HPDE6-E6E7 (cell line): ENCODE results near the gene EDN2.

ENCODE experiments used
- DNase-seq: peaks from one replicate; pipeline ENCODE4 v3.0.0; 2011; ENCODE audit warnings: missing footprints; ENCODE audit errors: extremely low spot score

EDN2 gene

DNA sequence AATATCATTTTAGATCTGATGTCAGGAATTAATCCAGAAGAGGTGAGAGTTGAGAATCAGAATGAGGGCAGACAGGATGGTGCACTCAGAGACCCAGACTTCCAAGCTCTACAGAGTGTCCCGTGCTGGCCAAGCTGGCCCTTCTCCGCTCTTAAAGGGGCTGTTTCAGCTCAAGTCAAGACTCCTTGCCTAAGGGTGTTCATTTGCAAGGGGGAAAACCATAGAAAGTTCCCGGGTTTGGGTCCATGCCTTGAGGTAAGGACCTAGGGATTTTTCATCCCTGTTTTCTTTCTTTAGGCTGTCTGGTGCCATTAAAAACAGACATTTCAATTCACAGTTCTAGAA, 47.5 kb downstream of the EDN2 start:
- DNase-seq = no peak

DNA sequence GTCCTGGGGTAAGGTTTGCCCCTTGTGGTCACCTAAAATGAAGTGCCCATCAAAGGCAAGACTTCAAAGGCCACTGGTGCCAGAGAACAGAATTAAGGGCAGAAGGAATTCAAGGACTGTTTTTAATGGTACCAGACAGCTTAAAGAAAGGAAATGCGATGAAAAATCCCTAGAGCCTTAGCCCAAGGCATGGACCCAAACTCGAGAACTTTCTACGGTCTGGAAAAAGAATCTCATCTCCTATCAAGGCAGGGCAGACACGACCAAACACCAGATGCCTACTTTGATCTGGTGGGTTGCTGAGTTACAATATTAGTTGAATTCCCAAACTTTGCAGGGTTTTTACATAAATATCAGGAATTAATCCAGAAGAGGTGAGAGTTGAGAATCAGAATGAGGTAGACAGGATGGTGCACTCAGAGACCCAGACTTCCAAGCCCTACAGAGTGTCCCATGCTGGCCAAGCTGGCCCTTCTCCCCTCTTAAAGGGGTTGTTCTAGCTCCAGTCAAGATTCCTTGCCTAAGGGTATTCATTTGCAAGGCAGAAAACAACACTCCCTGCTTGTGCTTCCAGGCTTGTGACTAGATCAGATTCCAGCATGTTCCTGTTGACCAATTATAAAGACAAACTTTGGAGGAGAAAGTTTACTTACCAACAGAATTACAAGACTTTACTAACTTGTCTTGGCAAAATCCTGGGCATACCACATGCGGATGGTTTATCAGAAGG, 48.0 kb downstream of the EDN2 start:
- no peak for DNase-seq

DNA sequence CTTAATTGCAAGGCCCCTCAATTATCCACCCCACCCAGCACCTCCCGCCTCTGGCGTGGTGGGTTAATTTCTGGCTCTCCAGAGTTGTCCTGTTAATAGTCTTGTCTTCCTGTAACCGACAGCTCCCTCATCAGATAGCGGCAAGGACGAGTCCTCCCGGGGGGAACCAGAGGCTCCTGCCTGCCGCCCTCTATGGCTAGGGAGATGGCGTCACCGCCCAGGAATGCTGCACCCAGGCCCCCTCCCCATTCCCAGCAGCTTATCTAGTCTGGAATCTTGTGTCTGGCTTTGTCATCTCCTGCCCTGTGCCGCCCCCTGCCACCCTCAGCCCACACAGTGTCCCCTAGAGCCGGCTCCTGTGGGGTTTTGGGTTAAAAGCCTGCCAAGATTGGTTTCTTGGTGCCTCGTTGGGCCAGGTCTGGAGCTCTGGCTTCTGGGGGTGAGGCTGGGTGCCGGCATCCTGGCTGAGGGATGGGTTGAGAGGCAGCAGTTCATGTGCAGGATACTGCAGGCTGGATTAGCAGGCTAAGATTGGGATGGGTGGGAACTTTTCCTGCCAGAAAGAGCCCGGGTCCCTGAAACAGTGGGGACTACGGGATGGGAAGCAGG, 48.8 kb downstream of the EDN2 start:
- no peak for DNase-seq

DNA sequence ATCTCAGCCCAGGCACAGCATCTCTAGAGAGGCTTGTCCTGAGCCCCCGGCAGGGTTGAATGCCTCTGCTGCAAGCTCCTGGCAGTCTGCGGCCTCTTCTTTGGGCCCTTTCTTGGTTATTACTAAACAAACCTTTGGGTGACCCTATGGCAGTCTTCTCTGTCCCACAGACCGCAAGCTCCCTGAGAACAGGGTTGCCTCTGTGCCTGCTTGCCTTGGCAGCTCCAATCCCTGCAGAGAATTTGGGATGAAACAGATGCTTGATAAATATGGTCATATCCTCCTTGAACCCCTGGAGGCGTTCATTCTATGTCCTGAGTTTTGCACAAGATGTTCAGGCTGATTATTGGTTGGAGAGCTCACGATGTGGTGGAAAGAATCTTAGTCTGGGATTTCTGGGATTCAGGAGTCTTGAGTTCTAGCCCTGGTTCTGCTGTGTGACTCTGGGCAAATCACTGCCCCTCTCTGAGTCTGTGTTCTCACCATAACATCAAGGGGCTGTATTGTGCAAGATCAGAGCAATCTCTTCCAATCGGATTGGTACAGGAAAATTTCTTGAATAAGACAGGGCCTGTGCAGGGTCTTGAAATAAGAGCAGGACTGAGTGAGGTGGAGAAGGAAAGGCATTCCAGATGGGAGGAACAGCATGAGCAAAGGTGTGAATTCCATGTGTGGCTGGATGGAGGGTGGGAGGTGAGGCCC, 49.6 kb downstream of the EDN2 start:
- DNase-seq = no peak

DNA sequence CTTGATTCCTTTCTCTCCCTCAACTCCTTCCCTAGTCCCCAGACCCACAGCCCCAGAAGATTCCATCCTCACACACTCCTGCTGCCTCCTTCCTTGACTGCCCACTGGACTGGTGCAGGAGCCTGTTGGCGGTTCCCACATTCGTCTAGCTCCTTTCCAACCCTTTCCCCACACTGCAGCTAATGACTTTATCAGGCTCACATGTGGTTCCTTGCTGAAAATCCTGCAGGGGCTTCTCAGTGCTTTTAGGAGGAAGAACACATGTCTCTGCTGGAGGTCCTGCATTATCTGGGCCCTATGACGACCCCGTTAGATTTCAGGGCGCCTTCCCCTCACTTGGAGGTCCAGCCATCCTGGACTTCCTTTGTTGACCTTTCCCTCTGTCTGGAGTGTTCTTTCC, 50.2 kb downstream of the EDN2 start:
- no peak for DNase-seq

DNA sequence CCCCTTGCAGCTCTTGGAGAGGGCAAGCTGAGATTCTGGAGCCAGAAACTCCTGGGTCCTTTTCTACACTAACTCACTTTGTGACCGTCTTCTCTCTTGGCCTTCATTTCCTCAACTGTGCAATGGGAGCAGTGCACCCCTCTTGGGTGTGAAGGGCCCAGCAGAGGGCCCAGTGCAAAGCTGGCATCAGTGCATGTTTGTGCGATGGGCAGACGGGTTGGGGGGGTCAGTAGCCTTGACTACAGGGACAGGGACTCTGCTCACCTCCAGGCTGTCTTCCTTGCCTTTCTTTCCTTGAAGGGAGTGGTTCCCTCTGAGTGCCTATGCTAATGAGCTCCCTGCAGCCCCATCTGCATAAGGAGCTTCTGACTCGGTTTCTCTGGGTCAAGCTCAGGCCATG, 51.0 kb downstream of the EDN2 start:
- no peak for DNase-seq

DNA sequence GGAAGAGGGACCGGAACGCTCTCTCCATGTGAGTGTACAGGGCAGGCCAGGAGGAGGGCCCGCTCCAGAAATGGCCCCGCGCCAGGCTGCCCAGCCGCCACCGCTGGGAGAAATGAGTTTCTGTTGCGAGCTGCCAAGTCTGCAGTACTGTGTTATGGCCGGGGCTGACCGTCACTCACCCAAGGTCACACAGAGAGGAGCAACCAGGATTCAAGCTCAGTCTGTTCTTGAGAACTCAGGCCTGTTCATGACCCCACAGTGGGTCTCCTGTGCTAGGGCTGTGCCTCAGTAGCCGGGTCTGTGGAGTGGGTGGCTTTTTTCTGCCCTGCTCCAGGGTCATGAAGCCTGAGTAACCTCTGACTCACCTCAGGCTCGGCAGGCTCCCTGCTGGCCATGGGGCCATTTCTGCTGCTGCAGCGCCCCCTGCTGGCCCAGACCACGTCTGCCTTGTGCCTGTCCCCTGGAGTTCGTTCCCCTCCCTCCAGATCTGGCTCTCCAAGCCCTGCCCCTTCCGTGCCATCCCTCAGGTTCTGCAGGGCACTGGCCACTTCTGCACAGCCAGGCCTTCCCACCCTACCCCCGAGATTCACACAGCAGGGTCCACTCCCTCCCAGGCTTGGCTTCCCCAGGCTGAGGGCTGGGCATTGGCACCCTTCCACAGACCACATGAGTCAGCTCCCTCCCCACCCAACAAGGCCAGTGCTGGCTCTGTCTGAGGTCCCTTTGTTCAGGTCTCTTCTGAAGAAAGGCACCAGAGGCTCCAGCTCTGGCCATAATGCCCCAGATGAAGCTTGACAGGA, 51.8 kb downstream of the EDN2 start:
- DNase-seq = peak; percentile 91

DNA sequence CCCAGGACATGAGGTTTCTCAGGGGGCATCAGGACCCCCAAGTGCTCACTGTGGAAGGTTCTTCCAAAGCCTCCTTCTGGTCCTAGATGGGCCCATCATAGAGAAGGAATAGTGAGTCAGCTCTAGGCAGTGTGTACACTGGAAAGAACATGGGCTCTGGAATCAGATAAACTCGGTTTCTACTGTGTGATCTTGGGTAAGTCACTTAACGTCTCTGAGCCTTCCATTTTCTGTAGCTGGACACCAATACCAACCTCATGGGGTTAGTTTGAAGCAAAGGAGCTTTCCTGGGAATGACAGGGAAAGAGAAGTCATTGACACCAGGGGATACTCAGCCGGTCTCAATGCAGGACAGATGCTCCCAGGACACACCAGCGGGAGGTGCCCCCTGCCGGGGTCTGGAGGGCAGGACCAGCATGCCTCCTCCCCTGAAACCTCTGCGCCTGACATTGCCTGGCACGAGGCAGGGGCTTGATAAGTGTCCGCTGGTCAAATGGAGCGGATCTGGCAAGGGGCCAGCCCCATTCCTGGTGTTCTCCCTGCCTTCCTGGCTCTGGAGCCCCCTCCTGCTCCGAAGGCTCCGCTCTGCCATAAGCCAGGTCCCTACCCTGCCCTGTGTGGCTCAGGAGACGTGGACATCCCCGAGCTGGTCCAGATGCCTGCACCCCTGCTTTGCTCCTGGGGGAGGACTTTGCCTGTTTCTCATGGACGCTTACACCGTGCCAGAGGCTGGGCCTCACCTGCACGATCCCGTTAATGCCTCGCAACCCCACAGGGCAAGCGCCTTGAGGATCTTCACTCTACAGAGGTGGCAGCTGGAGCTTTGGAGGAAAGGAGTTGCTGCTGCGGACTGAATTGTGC, 52.8 kb downstream of the EDN2 start:
- no peak for DNase-seq

DNA sequence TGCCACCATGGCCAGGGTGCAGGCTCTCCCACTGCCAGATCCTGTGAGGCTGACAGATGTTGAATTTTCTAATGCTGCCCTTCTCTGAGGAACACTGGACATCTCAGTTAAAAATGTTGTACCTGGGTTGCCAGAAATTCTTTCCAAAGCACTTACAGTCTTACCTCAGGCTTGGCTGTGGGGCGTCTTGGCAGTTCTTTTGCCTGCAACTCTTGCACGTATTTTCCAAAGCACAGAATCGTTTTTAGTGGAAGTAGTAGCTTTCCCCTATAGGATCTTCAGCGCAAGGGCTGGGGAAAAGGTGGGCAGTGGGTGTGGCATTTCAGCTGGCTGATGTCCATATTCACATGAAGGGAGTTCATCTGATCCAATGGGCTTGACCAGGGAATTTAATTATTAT, 53.9 kb downstream of the EDN2 start:
- DNase-seq = no peak

DNA sequence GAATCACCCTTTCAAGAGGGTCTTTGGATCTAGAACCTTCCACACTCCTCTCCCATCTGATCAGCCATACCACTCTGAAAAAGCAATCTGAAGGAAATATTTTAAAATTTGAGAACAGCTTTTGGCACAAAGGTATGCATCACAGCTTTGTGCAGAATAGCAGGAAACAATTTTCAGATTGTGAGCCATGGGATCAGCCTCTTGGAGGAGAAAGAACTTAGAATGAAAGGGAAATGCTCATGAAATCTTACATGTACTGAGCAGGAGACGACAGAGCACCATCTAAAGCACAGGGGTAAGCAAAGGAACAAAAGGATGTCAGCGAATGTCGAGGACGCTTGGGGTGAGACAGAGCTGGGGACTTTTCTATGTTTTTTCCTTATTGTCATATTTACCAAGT, 54.4 kb downstream of the EDN2 start:
- no peak for DNase-seq

DNA sequence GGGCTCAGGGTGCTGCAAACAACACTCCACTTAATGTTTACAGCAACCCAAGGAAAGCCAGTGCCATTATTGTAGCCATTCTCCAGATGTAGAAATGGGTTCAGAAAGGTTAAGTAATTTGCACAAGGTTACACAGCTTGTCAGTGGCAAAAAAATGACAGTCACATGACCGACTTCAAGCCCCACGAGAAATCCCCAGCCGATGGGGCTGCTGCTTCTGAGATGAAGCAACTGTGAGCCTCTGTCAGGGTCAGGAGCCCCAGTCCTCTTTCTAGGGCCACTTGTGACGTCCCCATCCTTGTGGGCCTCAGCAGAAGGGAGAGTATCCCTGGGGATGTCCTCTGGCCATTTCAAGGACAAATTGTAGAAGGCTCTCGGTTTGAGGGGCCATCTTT, 54.8 kb downstream of the EDN2 start:
- DNase-seq = no peak
